ENCODE results near the gene ARHGAP18.

DNA sequence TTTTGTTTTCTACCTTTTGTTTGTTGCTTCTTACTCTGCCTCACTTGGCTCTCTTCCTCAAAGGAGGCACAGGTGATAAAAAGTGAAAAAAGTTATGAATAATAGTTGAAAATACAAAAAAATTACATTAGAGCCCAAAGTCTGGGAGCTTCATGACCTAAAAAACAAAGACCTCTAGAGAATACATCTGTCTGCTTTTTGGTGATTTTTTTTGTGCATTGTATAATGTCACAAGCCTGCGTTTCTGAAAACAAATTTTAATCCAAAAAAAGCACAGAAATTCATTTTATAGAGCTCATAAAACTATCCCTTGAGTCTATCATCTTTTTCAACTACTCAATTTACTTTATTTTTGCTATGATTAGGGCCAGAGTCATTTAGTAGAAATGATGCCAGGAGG, 41.4 kb upstream of the ARHGAP18 start:
- TF ChIP-seq FOXM1 (IDR thresholded peaks at IDR 0.05; ENCODE audit: borderline replicate concordance, low read depth) (no peak), TEAD4 (IDR thresholded peaks at IDR 0.05) (no peak), EP300 (IDR thresholded peaks at IDR 0.05; ENCODE audit: borderline replicate concordance) (no peak), ZBTB7A (IDR thresholded peaks at IDR 0.05; ENCODE audit: low read depth) (no peak), YY1 (IDR thresholded peaks at IDR 0.05; ENCODE audit: low read depth) (no peak), CREB1 (IDR thresholded peaks at IDR 0.05; ENCODE audit: low read depth) (no peak), RAD21 (IDR thresholded peaks at IDR 0.05; ENCODE audit: low read depth) (no peak), TCF12 (IDR thresholded peaks at IDR 0.05; ENCODE audit: low read depth) (no peak)
- TF ChIP-seq, protein P1, sequence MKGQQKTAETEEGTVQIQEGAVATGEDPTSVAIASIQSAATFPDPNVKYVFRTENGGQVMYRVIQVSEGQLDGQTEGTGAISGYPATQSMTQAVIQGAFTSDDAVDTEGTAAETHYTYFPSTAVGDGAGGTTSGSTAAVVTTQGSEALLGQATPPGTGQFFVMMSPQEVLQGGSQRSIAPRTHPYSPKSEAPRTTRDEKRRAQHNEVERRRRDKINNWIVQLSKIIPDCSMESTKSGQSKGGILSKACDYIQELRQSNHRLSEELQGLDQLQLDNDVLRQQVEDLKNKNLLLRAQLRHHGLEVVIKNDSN (IDR thresholded peaks at IDR 0.05): no peak
